ENCODE data around the gene CAPN13. TPM values are rescaled to one million over a fixed set of nuclear protein-coding genes. Genes with fewer than 3 reads are reported as not detected.

Gene CAPN13
- total and polyA plus RNA-seq, 10 donors: 0.09 to 1.1 (median 0.36) TPM; not detected in 4

DNA sequence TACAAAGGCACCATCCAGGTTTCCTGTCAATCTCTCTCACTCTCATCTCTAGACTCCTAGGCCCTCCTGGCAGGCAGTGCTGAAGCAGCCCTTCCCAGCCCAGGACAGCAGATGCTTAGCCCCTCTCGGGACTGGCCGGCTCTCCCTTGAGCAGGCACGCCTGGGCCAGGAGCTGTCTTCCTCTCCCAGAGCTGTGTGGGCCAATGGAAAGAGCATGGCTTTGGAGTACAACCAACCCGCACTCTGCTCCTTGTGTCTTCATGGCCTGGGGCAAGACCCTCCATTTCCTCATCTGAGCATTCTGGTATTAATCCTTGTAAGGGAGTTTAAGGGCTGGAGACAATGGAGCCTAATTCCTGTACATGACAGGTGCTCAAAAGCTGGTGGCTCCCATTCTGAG, 97.2 kb downstream of the CAPN13 start:
- no peak overlapping the region for H3K27ac ChIP-seq
- H3K36me3 ChIP-seq: no peaks in the 10 kb centered on the region
- WGBS, 5 donors: 94 to 98% (median 97%) methylated on average over 4 of the region's 4 CpGs
- no peak for TF ChIP-seq CTCF (IDR thresholded peaks at IDR 0.05 in 8 of 11, conservative IDR thresholded peaks at IDR 0.05 in 3 of 11)
- TF ChIP-seq POLR2AphosphoS5 (IDR thresholded peaks at IDR 0.05): no peak
- TF ChIP-seq POLR2A (IDR thresholded peaks at IDR 0.05): no peak
- H3K4me1 ChIP-seq: peaks cover 0 to 47% (median 20%) of the 10 kb centered on the region in 6 donors
- no peak for DNase-seq
- no peaks in the 10 kb centered on the region for H3K27me3 ChIP-seq (replicated peaks in 1 of 7)
- intact Hi-C loops (cut with DNase I; ENCODE audit: low total_unique reads): loop anchor here (5.0 kb wide), 1 partner anchor 622 kb away; no protein-coding TSS in a partner anchor
- no peaks in the 10 kb centered on the region for H3K9me3 ChIP-seq
- no peak overlapping the region for H3K4me3 ChIP-seq

DNA sequence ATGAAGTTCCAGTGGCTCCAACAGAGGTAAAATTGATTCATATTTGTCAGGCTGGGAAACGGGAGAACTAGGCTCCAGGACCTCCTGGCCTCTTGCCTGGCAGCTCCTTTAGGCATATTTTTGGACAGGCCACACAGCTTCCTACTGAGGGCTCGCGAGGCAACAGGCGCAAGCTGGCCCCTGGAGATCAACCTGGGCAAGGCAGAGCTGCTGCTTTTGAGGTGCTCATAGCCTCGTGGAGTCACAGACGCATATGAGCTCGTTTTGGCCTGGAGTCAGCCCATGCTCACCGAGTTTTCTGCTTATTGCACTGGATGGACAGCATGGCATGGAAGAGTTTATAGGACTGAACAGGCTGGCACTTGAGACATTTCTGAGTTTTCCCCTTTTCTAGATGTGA, 97.7 kb downstream of the CAPN13 start:
- TF ChIP-seq CTCF (IDR thresholded peaks at IDR 0.05 in 8 of 11, conservative IDR thresholded peaks at IDR 0.05 in 3 of 11): no peak
- no peak for TF ChIP-seq POLR2A (IDR thresholded peaks at IDR 0.05)
- no peak for TF ChIP-seq POLR2AphosphoS5 (IDR thresholded peaks at IDR 0.05)
- Histone ChIP-seq H3K4me3 (no peak overlapping the region), H3K4me1 (peaks cover 0 to 48% (median 20%) of the 10 kb centered on the region in 6 donors), H3K27me3 (replicated peaks in 1 of 7) (no peaks in the 10 kb centered on the region), H3K36me3 (no peaks in the 10 kb centered on the region), H3K9me3 (no peaks in the 10 kb centered on the region), H3K27ac (peak overlapping the region in 3 of 8 donors; percentile 8 to 48 (median 10))
- 81 to 92% (median 86%) methylated on average over 5 to 8 of the region's 8 CpGs for WGBS, 5 donors
- intact Hi-C loops (cut with DNase I; ENCODE audit: low total_unique reads): loop anchor here (5.0 kb wide), 1 partner anchor 497 kb away; no protein-coding TSS in a partner anchor
- DNase-seq: no peak

DNA sequence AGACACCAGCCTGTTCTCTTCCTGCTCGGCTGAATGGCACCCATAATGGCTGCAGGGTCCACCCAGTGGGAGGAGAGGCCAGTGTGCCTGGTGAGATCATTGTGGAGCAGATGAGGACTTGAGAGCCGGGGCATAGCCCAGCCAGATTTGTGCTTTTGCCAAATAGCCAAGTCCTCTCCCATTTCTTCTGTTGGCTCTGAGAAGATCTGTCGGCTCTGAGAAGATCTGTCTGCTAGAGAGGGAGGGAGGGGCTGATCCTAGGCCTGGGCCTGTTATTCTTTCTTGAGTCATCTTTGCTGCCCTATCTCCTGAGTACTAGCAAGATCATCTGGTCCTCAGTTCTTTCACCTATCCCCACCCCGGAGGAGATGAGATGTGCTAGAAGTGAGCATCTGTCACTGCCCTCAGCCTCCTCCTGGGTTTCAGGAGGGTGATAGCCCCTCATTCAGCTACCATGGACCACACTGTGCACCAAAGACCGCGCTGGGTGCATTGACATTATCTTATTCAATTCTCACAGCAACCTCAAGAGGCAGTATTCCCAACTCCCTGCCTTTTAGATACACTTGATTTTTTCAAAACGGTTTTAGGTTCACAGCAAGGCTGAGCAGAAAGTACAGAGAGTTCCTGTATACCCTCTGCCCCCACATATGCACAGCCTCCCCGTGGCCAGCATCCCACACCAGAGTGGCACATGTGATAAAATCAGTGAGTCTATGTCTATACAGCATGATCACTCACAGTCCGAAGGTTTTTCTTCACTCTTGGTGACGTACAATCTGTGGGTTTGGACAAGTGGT, 98.6 kb downstream of the CAPN13 start:
- TF ChIP-seq CTCF (IDR thresholded peaks at IDR 0.05 in 8 of 11, conservative IDR thresholded peaks at IDR 0.05 in 3 of 11) (peak in 2 of 11 experiments; percentile 13 to 29), POLR2AphosphoS5 (IDR thresholded peaks at IDR 0.05) (no peak), POLR2A (IDR thresholded peaks at IDR 0.05) (no peak)
- Histone ChIP-seq H3K4me1 (peaks cover 0 to 40% (median 15%) of the 10 kb centered on the region in 6 donors), H3K27ac (peak overlapping the region in 3 of 8 donors; percentile 8 to 48 (median 10)), H3K36me3 (no peaks in the 10 kb centered on the region), H3K9me3 (no peaks in the 10 kb centered on the region), H3K27me3 (replicated peaks in 1 of 7) (no peaks in the 10 kb centered on the region), H3K4me3 (no peak overlapping the region)
- intact Hi-C loops (cut with DNase I; ENCODE audit: low total_unique reads): loop anchor here (5.0 kb wide), 1 partner anchor 496 kb away; no protein-coding TSS in a partner anchor
- 67 to 77% (median 72%) methylated on average over 10 of the region's 10 CpGs for WGBS, 5 donors
- DNase-seq: no peak

- no peak for DNase-seq
- no peak overlapping the region for H3K27ac ChIP-seq
- no peaks in the 10 kb centered on the region for H3K27me3 ChIP-seq (replicated peaks in 1 of 7)
- H3K9me3 ChIP-seq: peaks cover 0 to 11% (median 8%) of the 10 kb centered on the region in 8 donors
- TF ChIP-seq POLR2A (IDR thresholded peaks at IDR 0.05) (no peak), POLR2AphosphoS5 (IDR thresholded peaks at IDR 0.05) (no peak), CTCF (IDR thresholded peaks at IDR 0.05 in 8 of 11, conservative IDR thresholded peaks at IDR 0.05 in 3 of 11) (peak in 3 of 11 experiments; percentile 43 to 49 (median 46))
- WGBS, 5 donors: 48 to 68% (median 54%) methylated on average over 8 of the region's 8 CpGs
- H3K4me3 ChIP-seq: no peak overlapping the region
- H3K4me1 ChIP-seq: peaks cover 0 to 29% (median 10%) of the 10 kb centered on the region in 6 donors
- intact Hi-C loops (cut with DNase I; ENCODE audit: low total_unique reads): loop anchor here (2.0 to 5.0 kb wide), 2 partner anchors 495 to 543 kb away; no protein-coding TSS in a partner anchor
- H3K36me3 ChIP-seq: no peaks in the 10 kb centered on the region
Observed at GRCh38 chr2:30707304-30707903, 99.8 kb downstream of the CAPN13 start.

Measured in spleen (tissue), 11 donors.